ENCODE results near the gene ATRNL1.
"Not testable (repeated sequence)": the region's sequence is repeated elsewhere in the genome, so short reads cannot be mapped to it uniquely, and the experiment has no call there.

Gene ATRNL1

DNA sequence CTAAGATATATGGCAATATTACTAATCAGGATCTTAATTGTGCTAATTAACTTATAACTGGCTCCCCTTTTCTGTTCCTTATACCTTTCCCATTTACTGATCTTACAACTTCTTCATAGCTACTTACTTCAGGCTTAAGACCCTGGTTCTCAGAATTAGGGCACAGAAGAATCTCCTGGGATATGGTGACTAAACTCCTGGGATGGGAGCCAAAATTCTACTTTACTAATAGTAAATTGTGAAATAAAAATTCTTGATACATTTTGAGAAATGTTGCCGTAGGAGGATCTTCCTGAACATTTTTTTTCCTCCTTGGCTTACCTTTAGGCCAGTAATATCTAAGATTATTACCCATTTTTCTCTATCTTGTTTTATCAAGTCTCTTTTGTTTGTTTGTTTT lies 309.5 kb downstream of the ATRNL1 start:
- in situ Hi-C loops (cut with HindIII; ENCODE audit: low sequenced_read_pairs) = no loop called here

DNA sequence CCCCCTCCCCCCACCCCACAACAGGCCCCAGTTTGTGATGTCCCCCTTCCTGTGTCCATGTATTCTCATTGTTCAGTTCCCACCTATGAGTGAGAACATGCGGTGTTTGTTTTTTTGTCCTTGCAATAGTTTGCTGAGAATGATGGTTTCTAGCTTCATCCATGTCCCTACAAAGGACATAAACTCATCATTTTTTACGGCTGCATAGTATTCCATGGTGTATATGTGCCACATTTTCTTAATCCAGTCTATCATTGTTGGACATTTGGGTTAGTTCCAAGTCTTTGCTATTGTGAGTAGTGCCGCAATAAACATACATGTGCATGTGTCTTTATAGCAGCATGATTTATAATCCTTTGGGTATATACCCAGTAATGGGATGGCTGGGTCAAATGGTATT lies 312.7 kb downstream of the ATRNL1 start:
- in situ Hi-C loops (cut with HindIII; ENCODE audit: low sequenced_read_pairs) = not testable (repeated sequence)

- in situ Hi-C loops (cut with HindIII; ENCODE audit: low sequenced_read_pairs) = no loop called here
Observed at GRCh38 chr10:115409347-115409746, 316.2 kb downstream of the ATRNL1 start.

DNA sequence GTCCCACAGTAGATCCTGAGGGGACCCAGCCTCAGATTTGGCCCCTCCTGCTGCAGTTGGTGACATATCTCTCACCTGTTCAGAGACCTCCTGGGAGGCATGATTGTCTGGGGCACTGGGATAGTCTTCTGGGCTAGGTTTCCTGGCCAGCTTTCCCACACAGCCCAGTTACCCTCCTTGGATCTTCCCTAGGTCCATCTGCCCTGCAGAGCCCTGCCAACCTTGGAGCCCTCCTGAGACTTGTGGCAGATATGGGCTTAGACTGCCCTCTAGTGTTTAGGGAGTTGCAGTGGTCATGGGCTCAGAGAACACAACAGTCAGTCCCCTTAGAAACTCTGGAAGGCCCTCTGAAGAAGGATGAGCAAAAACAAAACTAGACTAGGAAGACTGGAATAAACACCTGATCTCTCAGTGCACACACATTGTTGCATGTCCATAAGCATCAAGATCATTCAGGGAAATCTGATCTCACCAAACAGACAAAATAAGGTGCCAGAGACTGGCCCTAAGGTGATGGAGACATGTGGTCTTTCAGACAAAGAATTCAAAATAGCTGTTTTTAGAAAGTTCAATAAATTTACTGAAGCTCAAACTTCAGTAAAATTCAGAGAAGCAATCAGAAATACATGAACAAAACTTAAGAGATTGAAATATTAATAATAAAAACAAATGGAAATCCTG lies 324.6 kb downstream of the ATRNL1 start:
- in situ Hi-C loops (cut with HindIII; ENCODE audit: low sequenced_read_pairs) = no loop called here

GRCh38 chr10:115422624-115423023 lies 329.5 kb downstream of the ATRNL1 start:
- in situ Hi-C loops (cut with HindIII; ENCODE audit: low sequenced_read_pairs) = no loop called here

DNA sequence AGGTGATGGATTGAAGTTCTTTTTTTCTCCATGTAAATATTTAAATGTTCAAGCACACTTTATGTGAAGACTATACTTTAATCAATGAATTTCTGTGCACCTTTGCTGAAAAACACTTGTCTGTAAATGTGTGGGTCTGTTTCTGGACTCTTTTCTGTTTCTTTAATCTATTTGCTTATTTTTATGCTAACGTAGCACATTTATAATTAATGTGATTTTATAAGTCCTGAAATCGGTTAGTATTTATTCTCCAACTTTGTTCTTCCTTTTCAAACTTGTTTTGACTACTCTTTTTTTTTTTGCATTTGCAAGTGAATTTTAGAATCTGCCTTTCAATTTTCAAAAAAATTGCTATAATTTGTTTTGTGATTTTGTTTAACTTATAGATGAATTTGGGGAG lies 334.4 kb downstream of the ATRNL1 start:
- in situ Hi-C loops (cut with HindIII; ENCODE audit: low sequenced_read_pairs) = no loop called here

- in situ Hi-C loops (cut with HindIII; ENCODE audit: low sequenced_read_pairs) = no loop called here
Observed at GRCh38 chr10:115432188-115432819, 339.1 kb downstream of the ATRNL1 start.

- in situ Hi-C loops (cut with HindIII; ENCODE audit: low sequenced_read_pairs) = no loop called here
Observed at GRCh38 chr10:115436999-115437398, 343.8 kb downstream of the ATRNL1 start.

- in situ Hi-C loops (cut with HindIII; ENCODE audit: low sequenced_read_pairs) = no loop called here
Observed at GRCh38 chr10:115441907-115442545, 348.9 kb downstream of the ATRNL1 start.

- in situ Hi-C loops (cut with HindIII; ENCODE audit: low sequenced_read_pairs) = no loop called here
Observed at GRCh38 chr10:115456812-115457211, 363.6 kb downstream of the ATRNL1 start.

GRCh38 chr10:115483294-115483693 lies 390.1 kb downstream of the ATRNL1 start:
- in situ Hi-C loops (cut with HindIII; ENCODE audit: low sequenced_read_pairs) = no loop called here

- in situ Hi-C loops (cut with HindIII; ENCODE audit: low sequenced_read_pairs) = no loop called here
Observed at GRCh38 chr10:115491526-115492140, 398.5 kb downstream of the ATRNL1 start.

GRCh38 chr10:115503546-115503945 lies 410.4 kb downstream of the ATRNL1 start:
- in situ Hi-C loops (cut with HindIII; ENCODE audit: low sequenced_read_pairs) = no loop called here

GRCh38 chr10:115514895-115515294 lies 421.7 kb downstream of the ATRNL1 start:
- in situ Hi-C loops (cut with HindIII; ENCODE audit: low sequenced_read_pairs) = no loop called here

- in situ Hi-C loops (cut with HindIII; ENCODE audit: low sequenced_read_pairs) = no loop called here
Observed at GRCh38 chr10:115525141-115525540, 432.0 kb downstream of the ATRNL1 start.

DNA sequence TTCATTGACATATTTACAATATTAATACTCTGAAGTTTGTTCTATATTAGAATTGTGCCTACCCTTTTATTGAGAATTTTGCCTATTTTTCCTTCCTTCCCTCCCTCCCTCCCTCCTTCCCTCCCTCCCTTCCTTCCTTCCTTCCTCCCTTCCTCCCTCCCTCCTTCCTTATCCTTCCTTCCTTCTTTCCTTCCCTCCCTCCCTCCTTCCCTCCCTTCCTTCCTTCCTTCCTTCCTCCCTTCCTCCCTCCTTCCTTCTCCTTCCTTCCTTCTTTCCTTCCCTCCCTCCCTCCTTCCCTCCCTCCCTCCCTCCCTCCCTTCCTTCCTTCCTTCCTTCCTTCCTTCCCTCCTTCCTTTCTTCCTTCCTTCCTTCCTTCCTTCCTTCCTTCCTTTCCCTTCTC lies 434.5 kb downstream of the ATRNL1 start:
- in situ Hi-C loops (cut with HindIII; ENCODE audit: low sequenced_read_pairs) = not testable (repeated sequence)

DNA sequence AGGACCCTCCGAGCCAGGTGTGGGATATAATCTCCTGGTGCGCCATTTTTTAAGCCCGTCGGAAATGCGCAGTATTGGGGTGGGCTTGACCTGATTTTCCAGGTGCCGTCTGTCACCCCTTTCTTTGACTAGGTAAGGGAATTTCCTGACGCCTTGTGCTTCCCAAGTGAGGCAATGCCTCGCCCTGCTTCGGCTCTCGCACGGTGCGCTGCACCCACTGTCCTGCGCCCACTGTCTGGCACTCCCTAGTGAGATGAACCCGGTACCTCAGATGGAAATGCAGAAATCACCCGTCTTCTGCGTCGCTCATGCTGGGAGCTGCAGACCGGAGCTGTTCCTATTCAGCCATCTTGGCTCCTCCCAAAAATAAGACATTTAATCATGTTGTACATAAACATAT lies 443.2 kb downstream of the ATRNL1 start:
- in situ Hi-C loops (cut with HindIII; ENCODE audit: low sequenced_read_pairs) = not testable (repeated sequence)

DNA sequence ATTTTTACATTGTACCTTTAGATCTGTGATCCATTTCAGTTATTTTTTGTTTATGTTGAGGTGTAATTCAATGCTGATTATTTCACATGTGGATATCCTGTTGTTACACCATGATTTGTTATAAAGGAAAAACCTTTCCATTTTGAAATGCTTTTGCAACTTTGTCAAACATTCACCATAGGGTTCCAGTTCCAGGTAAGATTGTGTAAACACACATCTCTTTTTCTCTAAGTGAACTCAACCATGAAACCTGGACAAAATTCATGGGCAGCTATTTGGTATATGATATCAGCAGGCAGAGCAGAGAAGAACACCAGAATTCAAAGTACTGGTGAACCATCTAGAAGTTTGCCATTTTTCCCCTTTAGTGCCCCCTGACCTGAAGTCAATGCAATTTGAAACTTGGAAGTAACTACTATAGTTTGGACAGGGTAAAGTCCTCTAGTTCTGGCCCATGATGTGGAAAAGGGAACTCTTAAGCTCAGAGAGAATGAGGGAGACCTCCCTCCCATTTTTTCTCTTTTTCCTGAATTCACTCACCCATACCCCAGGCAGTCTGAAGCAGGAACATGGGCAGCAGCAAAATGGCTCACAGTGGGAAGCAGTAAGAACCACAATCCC lies 446.1 kb downstream of the ATRNL1 start:
- in situ Hi-C loops (cut with HindIII; ENCODE audit: low sequenced_read_pairs) = no loop called here

GRCh38 chr10:115555887-115556402 lies 462.8 kb downstream of the ATRNL1 start:
- in situ Hi-C loops (cut with HindIII; ENCODE audit: low sequenced_read_pairs) = no loop called here

DNA sequence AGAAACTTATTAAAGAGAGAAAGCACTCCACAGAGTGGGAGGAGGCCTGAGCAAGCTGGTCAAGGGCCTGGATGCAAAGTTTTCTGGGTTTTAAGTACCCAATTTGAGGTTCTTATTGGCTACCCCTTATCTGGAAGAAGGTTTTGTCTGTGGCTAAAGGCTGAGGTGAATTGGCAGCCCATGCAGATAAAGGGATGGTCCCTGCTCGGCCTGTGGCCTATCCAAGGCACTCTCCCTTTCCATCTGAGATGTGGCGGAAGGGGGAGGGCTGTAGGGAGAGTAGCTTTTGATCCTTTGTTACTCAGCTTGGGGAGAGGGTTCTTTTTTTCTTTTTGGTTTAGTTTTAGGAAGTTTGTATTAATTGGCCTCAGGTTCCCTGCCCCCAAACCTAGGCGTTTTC lies 465.1 kb downstream of the ATRNL1 start:
- in situ Hi-C loops (cut with HindIII; ENCODE audit: low sequenced_read_pairs) = no loop called here

GRCh38 chr10:115566867-115567266 lies 473.7 kb downstream of the ATRNL1 start:
- in situ Hi-C loops (cut with HindIII; ENCODE audit: low sequenced_read_pairs) = no loop called here

Measured in DLD1 (cell line).